K562 (cell line): ENCODE results near the gene CLASP2. TPM values are rescaled to one million over a fixed set of nuclear protein-coding genes. Genes with fewer than 3 reads are reported as not detected.

ENCODE experiments used
- ATAC-seq: fragments of 200-7000 bp; cut with Tn5 transposase; 3 replicates; pipeline ENCODE4 v1.9.1; 2020; ENCODE audit warnings: moderate library complexity
- BruUV-seq: library from RNA; stranded (reverse); fragments of 400-500 nt; replicated peaks from 2 replicates; lab custom pipeline; 2021; lab: Mats Ljungman, UMichigan
- CTCF ChIA-PET: fragments of 300-600 bp; formaldehyde crosslinking; extraction: SDS; loops from one replicate; lab custom pipeline; 2021; ENCODE audit warnings: low intra/inter-chr PET ratio; lab: Yijun Ruan, JAX
- POLR2A ChIA-PET: fragments of 300-600, 350-650 bp; sonication (Branson Sonifier 250); formaldehyde crosslinking; extraction: SDS; loops from one replicate; lab custom pipeline; 2021; ENCODE audit warnings: antibody characterized with exemption, inconsistent platforms; lab: Yijun Ruan, JAX
- DNase-seq, 4 experiments: peaks; one replicate each; pipeline versions ENCODE4 v3.0.0 to v3.0.0-alpha.2; 2011 to 2018; ENCODE audit warnings: low spot score in 3 of 4, mixed read lengths in 3 of 4; ENCODE audit errors: extremely low read depth in 1 of 4
- FAIRE-seq: peaks from 2 replicates; lab custom pipeline; 2011; peaks lifted over from hg19 to GRCh38; lab: Jason Lieb, UNC
- H2AFZ ChIP-seq: 2 replicates; pipeline ENCODE4 v1.6.0; 2011; ENCODE audit warnings: low read depth, low read length, control low read depth, inconsistent platforms
- H3K27ac ChIP-seq: fragments of 200-600 bp; 3 replicates; pipeline ENCODE4 v1.8.0; 2011; ENCODE audit warnings: low read depth, mild to moderate bottlenecking, control low read depth, inconsistent platforms, low read length, moderate library complexity, mixed read lengths; ENCODE audit errors: extremely low read depth
- H3K27me3 ChIP-seq, 2 experiments: fragments of 300-600 bp in 1 of 2; 2 replicates in 1 of 2; 3 replicates in 1 of 2; pipeline versions ENCODE4 v1.6.0 to v1.8.0; 2011; ENCODE audit warnings: inconsistent platforms in 2 of 2, low read length in 2 of 2, mild to moderate bottlenecking in 1 of 2, mixed read lengths in 1 of 2, moderate library complexity in 1 of 2; ENCODE audit not compliant: control insufficient read depth in 2 of 2, insufficient read depth in 2 of 2
- H3K36me3 ChIP-seq: fragments of 300-600 bp; 3 replicates; pipeline ENCODE4 v1.8.0; 2011; ENCODE audit warnings: mild to moderate bottlenecking, low read length, inconsistent platforms; ENCODE audit not compliant: control insufficient read depth, insufficient read depth
- H3K4me1 ChIP-seq, 2 experiments: fragments of 200-600 bp in 1 of 2; replicated peaks in 1 of 2; 2 replicates in 1 of 2; 3 replicates in 1 of 2; pipeline versions ENCODE4 v1.5.1 to v1.8.0; 2011; ENCODE audit warnings: inconsistent platforms in 2 of 2, low read length in 2 of 2, mild to moderate bottlenecking in 1 of 2, mixed read lengths in 1 of 2, moderate library complexity in 1 of 2; ENCODE audit not compliant: control insufficient read depth in 2 of 2, insufficient read depth in 2 of 2
- H3K4me2 ChIP-seq: 2 replicates; pipeline ENCODE4 v1.6.1; 2011; ENCODE audit warnings: low read length, control low read depth, inconsistent platforms, mixed read lengths; ENCODE audit not compliant: insufficient read depth
- H3K4me3 ChIP-seq: fragments of 200-600 bp; sonication (generic), shearing (Covaris generic); 2 replicates; pipeline ENCODE4 v1.5.1; 2016; ENCODE audit warnings: control low read depth, inconsistent platforms
- H3K79me2 ChIP-seq: fragments of 200-600 bp; 3 replicates; pipeline ENCODE4 v1.8.0; 2011; ENCODE audit warnings: low read length, inconsistent platforms; ENCODE audit not compliant: control insufficient read depth, insufficient read depth
- H3K9ac ChIP-seq, 2 experiments: 2 replicates each; pipeline versions ENCODE4 v1.6.0 to v1.6.1; 2011; ENCODE audit warnings: low read depth in 2 of 2, low read length in 2 of 2, control low read depth in 1 of 2, inconsistent platforms in 1 of 2, mild to moderate bottlenecking in 1 of 2, mixed read lengths in 1 of 2; ENCODE audit not compliant: insufficient read depth in 1 of 2
- H3K9me1 ChIP-seq: one replicate; pipeline ENCODE4 v1.6.0; 2011; ENCODE audit warnings: inconsistent platforms, mild to moderate bottlenecking, low read length, moderate library complexity; ENCODE audit not compliant: control insufficient read depth, insufficient read depth
- H3K9me3 ChIP-seq: replicated peaks from 2 replicates; pipeline ENCODE4 v1.5.1; 2011; ENCODE audit warnings: low read depth, low read length, inconsistent platforms; ENCODE audit not compliant: control insufficient read depth, insufficient read depth
- H4K20me1 ChIP-seq: replicated peaks from 2 replicates; pipeline ENCODE4 v1.6.1; 2011; ENCODE audit warnings: low read length, inconsistent platforms, mixed read lengths; ENCODE audit not compliant: control insufficient read depth, insufficient read depth
- BDP1 ChIP-seq: IDR thresholded peaks from 3 replicates; pipeline ENCODE4 v1.6.1; 2011; ENCODE audit not compliant: insufficient read length, insufficient read depth
- CBX5 ChIP-seq: IDR thresholded peaks from 2 replicates; pipeline ENCODE4 v1.6.1; 2014; ENCODE audit warnings: low read depth, borderline replicate concordance
- CC2D1A ChIP-seq: fragments of 450-650 bp; IDR thresholded peaks from 2 replicates; pipeline ENCODE4 v1.6.1; 2017; ENCODE audit warnings: mild to moderate bottlenecking
- DPF2 ChIP-seq: fragments of 450-650 bp; IDR thresholded peaks from 2 replicates; pipeline ENCODE4 v1.6.1; 2016
- ELF1 ChIP-seq: fragments of 200-800 bp; sonication (Bioruptor generic); IDR thresholded peaks from 2 replicates; pipeline ENCODE4 v1.6.1; 2016; ENCODE audit warnings: missing genetic modification characterization, missing compliant biosample characterization
- ETS2 ChIP-seq: IDR thresholded peaks from 2 replicates; pipeline ENCODE4 v1.6.1; 2016; ENCODE audit warnings: borderline replicate concordance, missing genetic modification characterization, mild to moderate bottlenecking, moderate library complexity, missing compliant biosample characterization; ENCODE audit not compliant: poor library complexity, severe bottlenecking
- FOXA1 ChIP-seq: fragments of 450-650 bp; IDR thresholded peaks from 2 replicates; pipeline ENCODE4 v1.6.1; 2016; ENCODE audit warnings: mild to moderate bottlenecking, borderline replicate concordance
- POLR2G ChIP-seq: fragments of 200-400 bp; formaldehyde crosslinking; IDR thresholded peaks from 2 replicates; pipeline ENCODE4 v1.6.1; 2017; ENCODE audit warnings: low read depth, mild to moderate bottlenecking, antibody characterized with exemption, low read length, moderate library complexity
- RBM14 ChIP-seq: fragments of 200-400 bp; formaldehyde crosslinking; IDR thresholded peaks from 2 replicates; pipeline ENCODE4 v1.6.1; 2018; ENCODE audit warnings: low read depth, mild to moderate bottlenecking, low read length, moderate library complexity, borderline replicate concordance; ENCODE audit not compliant: insufficient read depth
- TCF3 ChIP-seq: sonication (generic); formaldehyde crosslinking; IDR thresholded peaks from 2 replicates; pipeline ENCODE4 v1.4.0; 2020; ENCODE audit warnings: mild to moderate bottlenecking, missing genetic modification reagents
- TGIF2 ChIP-seq: sonication (generic); formaldehyde crosslinking; IDR thresholded peaks from 2 replicates; pipeline ENCODE4 v1.8.1; 2022; ENCODE audit warnings: mild to moderate bottlenecking, missing genetic modification reagents, moderate library complexity
- YBX1 ChIP-seq: fragments of 450-650 bp; IDR thresholded peaks from 2 replicates; pipeline ENCODE4 v1.7.1; 2016; ENCODE audit warnings: mild to moderate bottlenecking
- ZFX ChIP-seq: sonication (generic); formaldehyde crosslinking; IDR thresholded peaks from 2 replicates; pipeline ENCODE4 v1.8.0; 2022; ENCODE audit warnings: mild to moderate bottlenecking, missing genetic modification reagents, moderate library complexity
- ZNF24 ChIP-seq: fragments of 450-650 bp; IDR thresholded peaks from 2 replicates; pipeline ENCODE4 v1.6.1; 2016
- ZNF347 ChIP-seq: fragments of 450-650 bp; formaldehyde crosslinking; IDR thresholded peaks from 2 replicates; pipeline ENCODE4 v1.4.0; 2020; ENCODE audit warnings: low read depth, mild to moderate bottlenecking, moderate library complexity
- WGBS: fragments of 100-300 bp; shearing (Covaris generic); methylation state at CpG from one replicate; pipeline ENCODE4 v1.1.6; 2016; ENCODE audit warnings: low coverage, mixed read lengths; ENCODE audit not compliant: insufficient coverage; ENCODE audit errors: missing lambda C conversion rate; 5-methylcytosine and 5-hydroxymethylcytosine counted together
- in situ Hi-C: fragments of 300-500 bp; cut with MboI; formaldehyde crosslinking; loops from 4 replicates; pipeline ENCODE4 v1.15.0; 2018; ENCODE audit warnings: inconsistent platforms, mixed read lengths
- intact Hi-C: fragments of 100-400 bp; cut with micrococcal nuclease; formaldehyde crosslinking; loops from 2 replicates; pipeline ENCODE4 v1.14.2; 2022
- polyA plus RNA-seq, 8 experiments: library from polyadenylated mRNA; depleted of rRNA in 4 of 8; stranded (reverse) in 5 of 8; unstranded in 3 of 8; fragments of >200 nt; fragmentation: Nextera tagmentation in 2 of 8; fragmentation: Illumina TruSeq in 1 of 8; extraction: Ambion mirVana in 2 of 8; extraction: Trizol in 1 of 8; gene quantifications; 2 replicates each; pipeline versions ENCODE4 v1.2.1 to v1.2.3, GENCODE V29; 2011 to 2014; ENCODE audit warnings: inconsistent platforms in 1 of 8, missing spikeins in 1 of 8
- total RNA-seq, 7 experiments: library from RNA; depleted of rRNA in 6 of 7; stranded (reverse); fragments of >200 nt in 6 of 7; fragmentation: Illumina TruSeq in 2 of 7; extraction: Trizol in 2 of 7; gene quantifications; 2 replicates each; pipeline versions ENCODE4 v1.2.1 to v1.2.3, GENCODE V29; 2011 to 2021; ENCODE audit warnings: low replicate concordance in 1 of 7
- TF ChIP-seq, protein P1 (sequence below): fragments of 450-650 bp; IDR thresholded peaks from 2 replicates; pipeline ENCODE4 v1.7.1; 2018; ENCODE audit warnings: mild to moderate bottlenecking, low read depth; ENCODE audit not compliant: partially characterized antibody

Gene CLASP2
- total and polyA plus RNA-seq, 9 of the 15 experiments (the other 6 are each of a cell fraction or from before 2014, with no cell fraction given) = 13.5 to 107 (median 71.8) TPM

DNA sequence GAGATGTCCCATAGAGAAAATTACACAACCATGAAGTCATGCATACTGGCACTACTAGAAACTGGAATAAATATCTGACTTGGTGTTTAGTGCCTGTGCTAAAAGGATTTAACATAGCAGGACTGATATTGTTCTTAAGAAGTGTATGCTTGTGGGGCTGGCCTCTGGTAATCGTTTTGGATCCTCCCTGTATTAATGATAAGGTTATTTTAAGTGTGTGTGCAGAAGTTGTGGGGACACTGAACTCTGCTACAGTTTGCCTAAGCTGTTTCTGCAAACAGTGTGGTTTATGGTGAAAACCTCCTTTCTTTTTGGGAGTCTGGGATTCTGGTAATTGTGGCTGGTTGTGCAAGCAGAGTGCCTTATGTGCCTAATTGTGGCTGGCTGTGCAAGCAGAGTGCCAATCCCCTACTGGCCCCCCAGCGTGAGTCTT, 120.8 kb downstream of the CLASP2 start (continued):
- TF ChIP-seq FOXA1 (no peak), ETS2 (tag) (no peak)
- TF ChIP-seq, all 486 proteins: peak for 0

DNA sequence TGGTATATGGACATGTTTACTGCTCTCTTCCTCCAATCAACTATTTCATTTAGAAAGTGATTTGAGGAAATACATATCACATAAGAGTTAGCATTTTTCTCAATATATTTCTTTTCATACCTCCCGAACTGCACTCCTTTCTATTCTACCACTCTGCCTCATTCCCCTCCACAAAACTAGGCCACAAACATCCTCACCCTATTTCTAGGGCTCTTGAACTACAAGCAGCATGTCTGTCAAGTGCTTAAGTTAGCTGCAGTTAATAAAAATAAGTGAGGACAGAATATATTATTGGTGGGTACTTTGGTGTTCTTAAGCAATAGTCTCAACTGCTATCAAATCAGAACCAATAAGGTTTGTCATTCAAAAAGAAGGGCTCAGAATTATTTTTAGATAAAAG, 125.1 kb downstream of the CLASP2 start:
- FAIRE-seq = no peak
- H2AFZ ChIP-seq = no peak overlapping the region
- in situ Hi-C loops = no loop called here
- H3K9me1 ChIP-seq = no peaks in the 10 kb centered on the region
- no peak overlapping the region for H3K27ac ChIP-seq
- no peak overlapping the region for H3K4me2 ChIP-seq
- no peaks in the 10 kb centered on the region for H3K9me3 ChIP-seq
- no peak overlapping the region for H3K9ac ChIP-seq
- POLR2A ChIA-PET = interaction anchor here (0.7 kb wide), 1 partner anchor 125 kb away, joined by 3 read pairs; no protein-coding TSS in a partner anchor
- TF ChIP-seq TCF3 (CRISPR knock-in tag) = no peak
- TF ChIP-seq ZNF347 (CRISPR knock-in tag) = no peak
- TF ChIP-seq, protein P1, sequence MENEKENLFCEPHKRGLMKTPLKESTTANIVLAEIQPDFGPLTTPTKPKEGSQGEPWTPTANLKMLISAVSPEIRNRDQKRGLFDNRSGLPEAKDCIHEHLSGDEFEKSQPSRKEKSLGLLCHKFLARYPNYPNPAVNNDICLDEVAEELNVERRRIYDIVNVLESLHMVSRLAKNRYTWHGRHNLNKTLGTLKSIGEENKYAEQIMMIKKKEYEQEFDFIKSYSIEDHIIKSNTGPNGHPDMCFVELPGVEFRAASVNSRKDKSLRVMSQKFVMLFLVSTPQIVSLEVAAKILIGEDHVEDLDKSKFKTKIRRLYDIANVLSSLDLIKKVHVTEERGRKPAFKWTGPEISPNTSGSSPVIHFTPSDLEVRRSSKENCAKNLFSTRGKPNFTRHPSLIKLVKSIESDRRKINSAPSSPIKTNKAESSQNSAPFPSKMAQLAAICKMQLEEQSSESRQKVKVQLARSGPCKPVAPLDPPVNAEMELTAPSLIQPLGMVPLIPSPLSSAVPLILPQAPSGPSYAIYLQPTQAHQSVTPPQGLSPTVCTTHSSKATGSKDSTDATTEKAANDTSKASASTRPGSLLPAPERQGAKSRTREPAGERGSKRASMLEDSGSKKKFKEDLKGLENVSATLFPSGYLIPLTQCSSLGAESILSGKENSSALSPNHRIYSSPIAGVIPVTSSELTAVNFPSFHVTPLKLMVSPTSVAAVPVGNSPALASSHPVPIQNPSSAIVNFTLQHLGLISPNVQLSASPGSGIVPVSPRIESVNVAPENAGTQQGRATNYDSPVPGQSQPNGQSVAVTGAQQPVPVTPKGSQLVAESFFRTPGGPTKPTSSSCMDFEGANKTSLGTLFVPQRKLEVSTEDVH = no peak
- TF ChIP-seq RBM14 = no peak
- no peak for TF ChIP-seq CC2D1A
- no peak for TF ChIP-seq BDP1
- TF ChIP-seq ELF1 (tag) = no peak
- no peak for TF ChIP-seq POLR2G
- no peak for TF ChIP-seq CBX5
- TF ChIP-seq ZNF24 = no peak
- TF ChIP-seq TGIF2 (CRISPR knock-in tag) = no peak
- TF ChIP-seq YBX1 = no peak
- no peak for TF ChIP-seq ZFX
- TF ChIP-seq DPF2 = no peak
- TF ChIP-seq, all 486 proteins: peak for 0
- Histone ChIP-seq H3K4me1 (no peaks in the 10 kb centered on the region), H3K27me3 (no peaks in the 10 kb centered on the region), H3K36me3 (peaks cover 28% of the 10 kb centered on the region; the same call in 2 of the 3 replicates), H3K4me3 (no peak overlapping the region), H3K79me2 (no peaks in the 10 kb centered on the region), H4K20me1 (no peaks in the 10 kb centered on the region)
- ATAC-seq (no peak), DNase-seq (no peak)
- CTCF ChIA-PET = no interaction called here
- WGBS = 100% methylated on average over 1 of the region's 1 CpG
- intact Hi-C loops = no loop called here
- BruUV-seq = no TSS peak
